ENCODE results near the gene GAL3ST3. TPM values are rescaled to one million over a fixed set of nuclear protein-coding genes. Genes with fewer than 3 reads are reported as not detected.
A peak's percentile ranks its signal among the peaks of the same experiment; 100 is the strongest.

Gene GAL3ST3
- total RNA-seq, 1 experiment from 2014 or later: not detected

- in situ Hi-C loops (cut with HindIII; ENCODE audit: low sequenced_read_pairs): no loop called here
- DNase-seq (ENCODE audit: low spot score): no peak
Measured at GRCh38 chr11:66070604-66071380, 21.8 kb upstream of the GAL3ST3 start.

GRCh38 chr11:66069715-66070603 is 21.0 kb upstream of the GAL3ST3 start, which contains the start of gene PACS1:
Gene PACS1 (plus strand): TSS chr11:66070272. CDS start chr11:66070487, 215 bp downstream.
- DNase-seq (ENCODE audit: low spot score): peak; percentile 48
- in situ Hi-C loops (cut with HindIII; ENCODE audit: low sequenced_read_pairs): no loop called here

GRCh38 chr11:66068923-66069714 is 20.2 kb upstream of the GAL3ST3 start:
- DNase-seq (ENCODE audit: low spot score): peak; percentile 38
- in situ Hi-C loops (cut with HindIII; ENCODE audit: low sequenced_read_pairs): no loop called here

- DNase-seq (ENCODE audit: low spot score): peak; percentile 83
- in situ Hi-C loops (cut with HindIII; ENCODE audit: low sequenced_read_pairs): no loop called here
Measured at GRCh38 chr11:66068154-66068821, 19.3 kb upstream of the GAL3ST3 start.

- no peak for DNase-seq (ENCODE audit: low spot score)
- in situ Hi-C loops (cut with HindIII; ENCODE audit: low sequenced_read_pairs): no loop called here
Measured at GRCh38 chr11:66067640-66068039, 18.7 kb upstream of the GAL3ST3 start.

- in situ Hi-C loops (cut with HindIII; ENCODE audit: low sequenced_read_pairs): no loop called here
Measured at GRCh38 chr11:66066751-66067150, 17.8 kb upstream of the GAL3ST3 start.

GRCh38 chr11:66064571-66064970 is 15.6 kb upstream of the GAL3ST3 start:
- in situ Hi-C loops (cut with HindIII; ENCODE audit: low sequenced_read_pairs): no loop called here

More at GRCh38 chr11:66066751-66067150, 17.8 kb upstream of the GAL3ST3 start:
- DNase-seq (ENCODE audit: low spot score): no peak

GRCh38 chr11:66063900-66064299 is 14.9 kb upstream of the GAL3ST3 start:
- no peak for DNase-seq (ENCODE audit: low spot score)
- in situ Hi-C loops (cut with HindIII; ENCODE audit: low sequenced_read_pairs): no loop called here

More at GRCh38 chr11:66064571-66064970, 15.6 kb upstream of the GAL3ST3 start:
- DNase-seq (ENCODE audit: low spot score): no peak

GRCh38 chr11:66062408-66062807 is 13.4 kb upstream of the GAL3ST3 start:
- in situ Hi-C loops (cut with HindIII; ENCODE audit: low sequenced_read_pairs): no loop called here
- no peak for DNase-seq (ENCODE audit: low spot score)

GRCh38 chr11:66061268-66061667 is 12.3 kb upstream of the GAL3ST3 start:
- in situ Hi-C loops (cut with HindIII; ENCODE audit: low sequenced_read_pairs): no loop called here
- no peak for DNase-seq (ENCODE audit: low spot score)

GRCh38 chr11:66059966-66060680 is 11.2 kb upstream of the GAL3ST3 start:
- in situ Hi-C loops (cut with HindIII; ENCODE audit: low sequenced_read_pairs): no loop called here
- no peak for DNase-seq (ENCODE audit: low spot score)

- in situ Hi-C loops (cut with HindIII; ENCODE audit: low sequenced_read_pairs): no loop called here
- DNase-seq (ENCODE audit: low spot score): no peak
Measured at GRCh38 chr11:66056501-66056900, 7.5 kb upstream of the GAL3ST3 start.

- DNase-seq (ENCODE audit: low spot score): no peak
- in situ Hi-C loops (cut with HindIII; ENCODE audit: low sequenced_read_pairs): no loop called here
Measured at GRCh38 chr11:66055021-66055420, 6.1 kb upstream of the GAL3ST3 start.

- in situ Hi-C loops (cut with HindIII; ENCODE audit: low sequenced_read_pairs): no loop called here
- no peak for DNase-seq (ENCODE audit: low spot score)
Measured at GRCh38 chr11:66052664-66052982, 3.7 kb upstream of the GAL3ST3 start.

GRCh38 chr11:66051766-66052663 is 3.1 kb upstream of the GAL3ST3 start, which contains the start of gene SF3B2:
Gene SF3B2 (plus strand): TSS chr11:66052364. CDS start chr11:66052385, 21 bp downstream.
- peak; percentile 99 for DNase-seq (ENCODE audit: low spot score)
- in situ Hi-C loops (cut with HindIII; ENCODE audit: low sequenced_read_pairs): no loop called here

- in situ Hi-C loops (cut with HindIII; ENCODE audit: low sequenced_read_pairs): no loop called here
- DNase-seq (ENCODE audit: low spot score): no peak
Measured at GRCh38 chr11:66051371-66051765, 2.4 kb upstream of the GAL3ST3 start.

GRCh38 chr11:66050581-66051231 is 1.7 kb upstream of the GAL3ST3 start:
- DNase-seq (ENCODE audit: low spot score): no peak
- in situ Hi-C loops (cut with HindIII; ENCODE audit: low sequenced_read_pairs): no loop called here
